T47D (cell line): ENCODE measurements around the gene SYTL3.
"Not testable (repeated sequence)": the region's sequence is repeated elsewhere in the genome, so short reads cannot be mapped to it uniquely, and the experiment has no call there.

Experiments used
- DNase-seq, 2 experiments: peaks; one replicate each; pipeline versions ENCODE4 v3.0.0 to v3.0.0-alpha.2; 2011 to 2012; ENCODE audit warnings: low read depth in 1 of 2, low spot score in 1 of 2
- JUND ChIP-seq: IDR thresholded peaks from 2 replicates; pipeline ENCODE4 v1.6.1; 2012; ENCODE audit warnings: low read depth
- in situ Hi-C: cut with HindIII; loops from 2 replicates; pipeline ENCODE4 v1.10.0; 2016; ENCODE audit warnings: low sequenced_read_pairs, low pct_unique_long_range_greater_than_20kb

Gene SYTL3

GRCh38 chr6:158611039-158611438 is 38.8 kb upstream of the SYTL3 start:
- in situ Hi-C loops = no loop called here
- no peak for TF ChIP-seq JUND
- DNase-seq = no peak

GRCh38 chr6:158611541-158612370 is 38.1 kb upstream of the SYTL3 start:
- no peak for TF ChIP-seq JUND
- in situ Hi-C loops = no loop called here
- peak in 1 of 2 experiments; percentile 35 for DNase-seq

GRCh38 chr6:158614606-158615005 is 35.2 kb upstream of the SYTL3 start:
- in situ Hi-C loops, DNase-seq: not testable (repeated sequence)

- DNase-seq, in situ Hi-C loops: not testable (repeated sequence)
Measured at GRCh38 chr6:158618289-158618688, 31.6 kb upstream of the SYTL3 start.

GRCh38 chr6:158619922-158620801 is 29.7 kb upstream of the SYTL3 start:
- DNase-seq = no peak
- in situ Hi-C loops = no loop called here
- TF ChIP-seq JUND = no peak

- TF ChIP-seq JUND = no peak
- DNase-seq = no peak
- in situ Hi-C loops = no loop called here
Measured at GRCh38 chr6:158620963-158621693, 28.7 kb upstream of the SYTL3 start.

- no peak for TF ChIP-seq JUND
- DNase-seq = no peak
- in situ Hi-C loops = no loop called here
Measured at GRCh38 chr6:158621694-158622544, 27.9 kb upstream of the SYTL3 start.

GRCh38 chr6:158622545-158623190 is 27.2 kb upstream of the SYTL3 start:
- in situ Hi-C loops = no loop called here

GRCh38 chr6:158624684-158625682 is 24.9 kb upstream of the SYTL3 start:
- no peak for TF ChIP-seq JUND
- DNase-seq = no peak
- in situ Hi-C loops = no loop called here

More at GRCh38 chr6:158622545-158623190, 27.2 kb upstream of the SYTL3 start:
- no peak for TF ChIP-seq JUND
- no peak for DNase-seq

- in situ Hi-C loops = no loop called here
- DNase-seq = no peak
- no peak for TF ChIP-seq JUND
Measured at GRCh38 chr6:158625881-158626305, 24.0 kb upstream of the SYTL3 start.
